Activated CD4-positive, alpha-beta T cell treated with anti-CD3 and anti-CD28 coated beads, Interleukin-2, Interleukin-6, amounts not matched to agents 100 ng/mL and 50 ng/mL, durations not matched to agents 16 hours and 8 hours (primary cell): ENCODE data around the gene CD27.
A peak's percentile ranks its signal among the peaks of the same experiment; 100 is the strongest.
"Not testable (repeated sequence)": the region's sequence is repeated elsewhere in the genome, so short reads cannot be mapped to it uniquely, and the experiment has no call there.

Source experiments
- DNase-seq: peaks from one replicate; pipeline ENCODE4 v3.0.0-alpha.2; 2020

The CD27 gene

GRCh38 chr12:6444704-6445688, at the start of gene CD27:
CD27 (plus strand) TSS chr12:6444955; CDS start chr12:6445096, 141 bp downstream.
- no peak for DNase-seq

GRCh38 chr12:6396031-6396430, 48.7 kb upstream of the CD27 start:
- no peak for DNase-seq

GRCh38 chr12:6399884-6400644, 44.7 kb upstream of the CD27 start:
- DNase-seq: no peak

GRCh38 chr12:6404390-6404789, 40.4 kb upstream of the CD27 start:
- no peak for DNase-seq

- DNase-seq: no peak
Observed at GRCh38 chr12:6405963-6406362, 38.8 kb upstream of the CD27 start.

- DNase-seq: no peak
Observed at GRCh38 chr12:6407236-6407954, 37.4 kb upstream of the CD27 start.

GRCh38 chr12:6416596-6416995, 28.2 kb upstream of the CD27 start:
- peak; percentile 57 for DNase-seq

GRCh38 chr12:6418796-6419195, 26.0 kb upstream of the CD27 start:
- DNase-seq: no peak

GRCh38 chr12:6420364-6420763, 24.4 kb upstream of the CD27 start:
- no peak for DNase-seq

- peak; percentile 91 for DNase-seq
Observed at GRCh38 chr12:6423267-6424007, 21.3 kb upstream of the CD27 start.

GRCh38 chr12:6424008-6424347, 20.8 kb upstream of the CD27 start:
- no peak for DNase-seq

- no peak for DNase-seq
Observed at GRCh38 chr12:6424866-6425265, 19.9 kb upstream of the CD27 start.

- no peak for DNase-seq
Observed at GRCh38 chr12:6425590-6426531, 18.9 kb upstream of the CD27 start.

GRCh38 chr12:6426882-6427671, 17.7 kb upstream of the CD27 start:
- peak; percentile 96 for DNase-seq

- not testable (repeated sequence) for DNase-seq
Observed at GRCh38 chr12:6427796-6428195, 17.0 kb upstream of the CD27 start.

GRCh38 chr12:6428326-6428725, 16.4 kb upstream of the CD27 start:
- no peak for DNase-seq

- peak; percentile 70 for DNase-seq
Observed at GRCh38 chr12:6430124-6430989, 14.4 kb upstream of the CD27 start.

GRCh38 chr12:6432991-6433390, 11.8 kb upstream of the CD27 start:
- DNase-seq: no peak
